K562 (cell line): ENCODE measurements around the gene MCL1. TPM values are rescaled to one million over a fixed set of nuclear protein-coding genes. Genes with fewer than 3 reads are reported as not detected.

Source experiments
- BCLAF1 ChIP-seq, 2 experiments: fragments of 450-650 bp in 1 of 2; IDR thresholded peaks; 2 replicates each; pipeline ENCODE4 v1.6.1; 2011 to 2017; ENCODE audit warnings: low read depth in 2 of 2, antibody characterized with exemption in 1 of 2, borderline replicate concordance in 1 of 2, low read length in 1 of 2, mild to moderate bottlenecking in 1 of 2, mixed read lengths in 1 of 2; ENCODE audit not compliant: control insufficient read depth in 1 of 2
- C11orf30 ChIP-seq: fragments of 450-650 bp; IDR thresholded peaks from 2 replicates; pipeline ENCODE4 v1.6.1; 2016; ENCODE audit warnings: low read depth, mild to moderate bottlenecking
- CREB3 ChIP-seq: fragments of 450-650 bp; conservative IDR thresholded peaks from 2 replicates; pipeline ENCODE4 v1.6.1; 2016; ENCODE audit warnings: missing genetic modification characterization, low read depth, mild to moderate bottlenecking, missing compliant biosample characterization, moderate library complexity
- EGR1 ChIP-seq: fragments of 450-650 bp; conservative IDR thresholded peaks from 2 replicates; pipeline ENCODE4 v1.6.1; 2017; ENCODE audit warnings: mild to moderate bottlenecking
- GATAD2B ChIP-seq: fragments of 450-650 bp; IDR thresholded peaks from 2 replicates; pipeline ENCODE4 v1.6.1; 2017; ENCODE audit warnings: mild to moderate bottlenecking, borderline replicate concordance
- GTF2A2 ChIP-seq: IDR thresholded peaks from 2 replicates; pipeline ENCODE4 v1.6.1; 2016; ENCODE audit warnings: mild to moderate bottlenecking, missing genetic modification characterization, missing compliant biosample characterization
- MEF2A ChIP-seq: IDR thresholded peaks from 2 replicates; pipeline ENCODE4 v1.6.1; 2011; ENCODE audit warnings: low read depth, mild to moderate bottlenecking, low read length, moderate library complexity; ENCODE audit not compliant: control insufficient read depth
- NFATC3 ChIP-seq: fragments of 450-650 bp; IDR thresholded peaks from 2 replicates; pipeline ENCODE4 v1.6.1; 2017; ENCODE audit warnings: mild to moderate bottlenecking
- PHB ChIP-seq: fragments of 250-450 bp; sonication (Bioruptor Pico); IDR thresholded peaks from 2 replicates; pipeline ENCODE4 v1.5.0; 2021
- RFX1 ChIP-seq: fragments of 450-650 bp; IDR thresholded peaks from 2 replicates; pipeline ENCODE4 v1.6.1; 2016; ENCODE audit warnings: mild to moderate bottlenecking, moderate library complexity
- STAG1 ChIP-seq: sonication (generic); formaldehyde crosslinking; IDR thresholded peaks from 2 replicates; pipeline ENCODE4 v1.5.0; 2020; ENCODE audit warnings: missing genetic modification reagents, borderline replicate concordance
- ZFP1 ChIP-seq: fragments of 450-650 bp; formaldehyde crosslinking; IDR thresholded peaks from 2 replicates; pipeline ENCODE4 v1.4.0; 2020; ENCODE audit warnings: mild to moderate bottlenecking, mixed read lengths
- ZNF124 ChIP-seq: sonication (generic); formaldehyde crosslinking; IDR thresholded peaks from 2 replicates; pipeline ENCODE4 v1.8.1; 2022; ENCODE audit warnings: missing genetic modification reagents
- ZNF146 ChIP-seq: IDR thresholded peaks from one replicate; pipeline ENCODE4 v1.6.1; 2018; ENCODE audit warnings: missing compliant biosample characterization; ENCODE audit not compliant: unreplicated experiment
- ZNF395 ChIP-seq: fragments of 200-800 bp; sonication (Bioruptor generic); IDR thresholded peaks from 2 replicates; pipeline ENCODE4 v1.6.1; 2017; ENCODE audit warnings: missing genetic modification characterization, missing compliant biosample characterization
- ZNF561 ChIP-seq: fragments of 450-650 bp; formaldehyde crosslinking; conservative IDR thresholded peaks from 2 replicates; pipeline ENCODE4 v1.4.0; 2020; ENCODE audit warnings: mild to moderate bottlenecking, moderate library complexity
- polyA plus RNA-seq, 8 experiments: library from polyadenylated mRNA; depleted of rRNA in 4 of 8; stranded (reverse) in 5 of 8; unstranded in 3 of 8; fragments of >200 nt; fragmentation: Nextera tagmentation in 2 of 8; fragmentation: Illumina TruSeq in 1 of 8; extraction: Ambion mirVana in 2 of 8; extraction: Trizol in 1 of 8; gene quantifications; 2 replicates each; pipeline versions ENCODE4 v1.2.1 to v1.2.3, GENCODE V29; 2011 to 2014; ENCODE audit warnings: inconsistent platforms in 1 of 8, missing spikeins in 1 of 8
- total RNA-seq, 7 experiments: library from RNA; depleted of rRNA in 6 of 7; stranded (reverse); fragments of >200 nt in 6 of 7; fragmentation: Illumina TruSeq in 2 of 7; extraction: Trizol in 2 of 7; gene quantifications; 2 replicates each; pipeline versions ENCODE4 v1.2.1 to v1.2.3, GENCODE V29; 2011 to 2021; ENCODE audit warnings: low replicate concordance in 1 of 7

The MCL1 gene
- total and polyA plus RNA-seq, 9 of the 15 experiments (the other 6 are each of a cell fraction or from before 2014, with no cell fraction given) = 27.1 to 224 (median 138) TPM

GRCh38 chr1:150579110-150579944 lies at the start of gene MCL1 (continued):
- TF ChIP-seq EGR1 (no peak), CREB3 (no peak), C11orf30 (no peak), GTF2A2 (tag) (peak; percentile 83; the same call in 1 of the 2 replicates), ZNF124 (CRISPR knock-in tag) (no peak), MEF2A (peak; percentile 65), STAG1 (peak; percentile 15; the same call in 1 of the 2 replicates), ZNF395 (CRISPR knock-in tag) (peak; percentile 57), ZNF146 (CRISPR knock-in tag) (peak; percentile 11), ZNF561 (CRISPR knock-in tag) (no peak), PHB (CRISPR knock-in tag) (0 out of 2 replicates have a peak, but pooled peaks have one; percentile 43), BCLAF1 (IDR thresholded peaks at IDR 0.05; ENCODE audit: borderline replicate concordance in 1 of 2, control insufficient read depth in 1 of 2, low read depth in 2 of 2, low read length in 1 of 2) (peak in 1 of 2 experiments; percentile 81; a peak in 1 of 4 replicates), RFX1 (no peak), NFATC3 (no peak), GATAD2B (peak; percentile 67), ZFP1 (CRISPR knock-in tag) (0 out of 2 replicates have a peak, but pooled peaks have one; percentile 38)
